GM10847 (cell line): ENCODE measurements around the gene MAGED1.
A peak's percentile ranks its signal among the peaks of the same experiment; 100 is the strongest.

ENCODE experiments used
- POLR2A ChIP-seq: IDR thresholded peaks from 2 replicates; pipeline ENCODE4 v1.6.1; 2011; ENCODE audit not compliant: insufficient read length; ENCODE audit errors: extremely low read depth

Gene MAGED1

GRCh38 chrX:51892921-51893745, at the start of gene MAGED1:
Gene MAGED1, plus strand, starts transcription at chrX:51893623. Its CDS starts 682 bp downstream, at chrX:51894305.
- peak; percentile 65 for TF ChIP-seq POLR2A

GRCh38 chrX:51847463-51847862, 46.0 kb upstream of the MAGED1 start:
- TF ChIP-seq POLR2A, result no peak

- TF ChIP-seq POLR2A, result no peak
Measured at GRCh38 chrX:51851507-51852085, 41.8 kb upstream of the MAGED1 start.

- TF ChIP-seq POLR2A, result no peak
Measured at GRCh38 chrX:51852096-51852495, 41.3 kb upstream of the MAGED1 start.

GRCh38 chrX:51852621-51853020, 40.8 kb upstream of the MAGED1 start:
- TF ChIP-seq POLR2A, result no peak

- TF ChIP-seq POLR2A, result no peak
Measured at GRCh38 chrX:51853251-51853650, 40.2 kb upstream of the MAGED1 start.

- TF ChIP-seq POLR2A, result no peak
Measured at GRCh38 chrX:51855698-51856097, 37.7 kb upstream of the MAGED1 start.

- TF ChIP-seq POLR2A, result no peak
Measured at GRCh38 chrX:51857159-51857733, 36.2 kb upstream of the MAGED1 start.

GRCh38 chrX:51860679-51861078, 32.7 kb upstream of the MAGED1 start:
- TF ChIP-seq POLR2A, result no peak

GRCh38 chrX:51862920-51863319, 30.5 kb upstream of the MAGED1 start:
- TF ChIP-seq POLR2A, result no peak

GRCh38 chrX:51866210-51866609, 27.2 kb upstream of the MAGED1 start:
- TF ChIP-seq POLR2A, result no peak

GRCh38 chrX:51867626-51868025, 25.8 kb upstream of the MAGED1 start:
- TF ChIP-seq POLR2A, result no peak

GRCh38 chrX:51870354-51870753, 23.1 kb upstream of the MAGED1 start:
- TF ChIP-seq POLR2A, result no peak

- TF ChIP-seq POLR2A, result no peak
Measured at GRCh38 chrX:51874123-51874522, 19.3 kb upstream of the MAGED1 start.

GRCh38 chrX:51876441-51876840, 17.0 kb upstream of the MAGED1 start:
- TF ChIP-seq POLR2A, result no peak

GRCh38 chrX:51878056-51878455, 15.4 kb upstream of the MAGED1 start:
- TF ChIP-seq POLR2A, result no peak
